HepG2 (cell line): ENCODE results near the gene PGA5. TPM values are rescaled to one million over a fixed set of nuclear protein-coding genes. Genes with fewer than 3 reads are reported as not detected.

Experiments
- ATAC-seq: fragments of 200-7000 bp; cut with Tn5 transposase; 3 replicates; pipeline ENCODE4 v1.9.1; 2020; ENCODE audit warnings: mild to moderate bottlenecking, moderate library complexity
- BruUV-seq: library from RNA; stranded (reverse); fragments of 400-500 nt; replicated peaks from 2 replicates; lab custom pipeline; 2021; lab: Mats Ljungman, UMichigan
- CTCF ChIA-PET: fragments of 300-600 bp; formaldehyde crosslinking; extraction: SDS; loops from one replicate; lab custom pipeline; 2021; ENCODE audit warnings: low total read pairs, inconsistent platforms, low intra/inter-chr PET ratio; lab: Yijun Ruan, JAX
- POLR2A ChIA-PET: fragments of 350-600 bp; sonication (Branson Sonifier 250); formaldehyde crosslinking; loops from one replicate; lab custom pipeline; 2020; ENCODE audit warnings: antibody characterized with exemption, inconsistent platforms; lab: Yijun Ruan, JAX
- DNase-seq: peaks from one replicate; pipeline ENCODE4 v3.0.0-alpha.2; 2015; ENCODE audit warnings: low spot score
- FAIRE-seq: peaks from 3 replicates; lab custom pipeline; 2011; peaks lifted over from hg19 to GRCh38; lab: Jason Lieb, UNC
- H2AFZ ChIP-seq: one replicate; pipeline ENCODE4 v1.6.1; 2011; ENCODE audit warnings: low read length, inconsistent platforms
- H3K27ac ChIP-seq: fragments of 300-600 bp; 3 replicates; pipeline ENCODE4 v1.8.0; 2011; ENCODE audit warnings: mixed run types, mild to moderate bottlenecking, mixed read lengths, low read length, inconsistent platforms; ENCODE audit not compliant: insufficient read depth; ENCODE audit errors: extremely low read length
- H3K27me3 ChIP-seq, 2 experiments: fragments of 200-600 bp in 1 of 2; 2 replicates in 1 of 2; 3 replicates in 1 of 2; pipeline versions ENCODE4 v1.6.0 to v1.8.0; 2011; ENCODE audit warnings: low read length in 2 of 2, mild to moderate bottlenecking in 2 of 2, moderate library complexity in 2 of 2, inconsistent platforms in 1 of 2; ENCODE audit not compliant: insufficient read depth in 2 of 2, control insufficient read depth in 1 of 2
- H3K36me3 ChIP-seq, 2 experiments: fragments of 200-600 bp in 1 of 2; replicated peaks in 1 of 2; 2 replicates in 1 of 2; 3 replicates in 1 of 2; pipeline versions ENCODE4 v1.5.1 to v1.8.0; 2011; ENCODE audit warnings: low read length in 2 of 2, inconsistent platforms in 1 of 2; ENCODE audit not compliant: insufficient read depth in 2 of 2, control insufficient read depth in 1 of 2
- H3K4me1 ChIP-seq: 2 replicates; pipeline ENCODE4 v1.5.1; 2012; ENCODE audit warnings: low read length, inconsistent platforms; ENCODE audit not compliant: insufficient read depth
- H3K4me2 ChIP-seq: 2 replicates; pipeline ENCODE4 v1.6.0; 2011; ENCODE audit warnings: low read depth, low read length, inconsistent platforms
- H3K4me3 ChIP-seq, 3 experiments: fragments of 200-600 bp in 1 of 3; sonication (generic), shearing (Covaris generic) in 1 of 3; replicated peaks in 1 of 3; 2 replicates each; pipeline ENCODE4 v1.5.1; 2011 to 2016; ENCODE audit warnings: low read length in 3 of 3, inconsistent platforms in 2 of 3, low read depth in 2 of 3, mild to moderate bottlenecking in 2 of 3, control low read depth in 1 of 3, mixed read lengths in 1 of 3; ENCODE audit not compliant: insufficient read depth in 1 of 3
- H3K79me2 ChIP-seq: one replicate; pipeline ENCODE4 v1.6.1; 2011; ENCODE audit warnings: low read length, inconsistent platforms; ENCODE audit not compliant: insufficient read depth
- H3K9ac ChIP-seq: 2 replicates; pipeline ENCODE4 v1.6.0; 2011; ENCODE audit warnings: mild to moderate bottlenecking, low read depth, low read length, inconsistent platforms; ENCODE audit not compliant: insufficient read depth
- H3K9me3 ChIP-seq: 2 replicates; pipeline ENCODE4 v1.5.1; 2012; ENCODE audit warnings: mild to moderate bottlenecking, low read length
- H4K20me1 ChIP-seq: 2 replicates; pipeline ENCODE4 v1.6.0; 2011; ENCODE audit warnings: inconsistent platforms, mild to moderate bottlenecking, low read length, moderate library complexity; ENCODE audit not compliant: insufficient read depth
- ARNTL ChIP-seq: sonication (generic); formaldehyde crosslinking; IDR thresholded peaks from 2 replicates; pipeline ENCODE4 v1.4.0; 2020; ENCODE audit warnings: mild to moderate bottlenecking, missing genetic modification reagents
- KDM5B ChIP-seq: sonication (generic); formaldehyde crosslinking; IDR thresholded peaks from 2 replicates; pipeline ENCODE4 v1.4.0; 2020; ENCODE audit warnings: missing genetic modification reagents, mild to moderate bottlenecking, borderline replicate concordance
- POLR2AphosphoS5 ChIP-seq: IDR thresholded peaks from 2 replicates; pipeline ENCODE4 v1.6.1; 2012; ENCODE audit warnings: low read depth, low read length
- ZNF34 ChIP-seq: sonication (generic); formaldehyde crosslinking; IDR thresholded peaks from 2 replicates; pipeline ENCODE4 v1.4.0; 2020; ENCODE audit warnings: mild to moderate bottlenecking, missing genetic modification reagents, borderline replicate concordance
- ZNF768 ChIP-seq: sonication (generic); formaldehyde crosslinking; IDR thresholded peaks from 2 replicates; pipeline ENCODE4 v1.4.0; 2020; ENCODE audit warnings: missing genetic modification reagents
- WGBS: methylation state at CpG from one replicate; pipeline ENCODE4 v1.1.6; 2017; ENCODE audit warnings: low lambda C conversion rate; 5-methylcytosine and 5-hydroxymethylcytosine counted together
- in situ Hi-C: cut with HindIII; loops from 2 replicates; pipeline ENCODE4 v1.10.0; 2017; ENCODE audit warnings: low pct_unique_long_range_greater_than_20kb; ENCODE audit not compliant: extremely low pct_ligation_motif_present
- intact Hi-C: fragments of 100-400 bp; cut with micrococcal nuclease; formaldehyde crosslinking; loops from one replicate; pipeline ENCODE4 v1.10.0; 2022; ENCODE audit not compliant: unreplicated experiment
- polyA plus RNA-seq, 8 experiments: library from polyadenylated mRNA; depleted of rRNA in 3 of 8; stranded (reverse) in 7 of 8; unstranded in 1 of 8; fragments of >200 nt; fragmentation: Illumina TruSeq in 4 of 8; extraction: Trizol in 4 of 8; gene quantifications; 2 replicates each; pipeline versions ENCODE4 v1.2.1 to v1.2.3, GENCODE V29; 2011 to 2016; ENCODE audit warnings: low read depth in 4 of 8, missing spikeins in 1 of 8, mixed read lengths in 1 of 8; ENCODE audit not compliant: insufficient read depth in 1 of 8
- total RNA-seq, 5 experiments: library from RNA; depleted of rRNA; stranded (reverse); fragments of >200 nt; fragmentation: Illumina TruSeq; extraction: Trizol; gene quantifications; 2 replicates each; pipeline ENCODE4 v1.2.3, GENCODE V29; 2016; ENCODE audit warnings: low read depth in 1 of 5
- TF ChIP-seq, protein P1 (sequence below): sonication (generic); formaldehyde crosslinking; IDR thresholded peaks from 2 replicates; pipeline ENCODE4 v1.8.0; 2022; ENCODE audit warnings: missing genetic modification reagents, low read depth, mild to moderate bottlenecking, borderline replicate concordance
- TF ChIP-seq, protein P2 (sequence below): sonication (generic); formaldehyde crosslinking; IDR thresholded peaks from 2 replicates; pipeline ENCODE4 v1.4.0; 2020; ENCODE audit warnings: missing genetic modification reagents, borderline replicate concordance
- TF ChIP-seq, protein P3 (sequence below): sonication (generic); formaldehyde crosslinking; IDR thresholded peaks from 2 replicates; pipeline ENCODE4 v1.4.0; 2020; ENCODE audit warnings: missing genetic modification reagents

The PGA5 gene
- total and polyA plus RNA-seq, 2 of the 13 experiments (the other 11 are each of a cell fraction or from before 2014, with no cell fraction given), result not detected

DNA sequence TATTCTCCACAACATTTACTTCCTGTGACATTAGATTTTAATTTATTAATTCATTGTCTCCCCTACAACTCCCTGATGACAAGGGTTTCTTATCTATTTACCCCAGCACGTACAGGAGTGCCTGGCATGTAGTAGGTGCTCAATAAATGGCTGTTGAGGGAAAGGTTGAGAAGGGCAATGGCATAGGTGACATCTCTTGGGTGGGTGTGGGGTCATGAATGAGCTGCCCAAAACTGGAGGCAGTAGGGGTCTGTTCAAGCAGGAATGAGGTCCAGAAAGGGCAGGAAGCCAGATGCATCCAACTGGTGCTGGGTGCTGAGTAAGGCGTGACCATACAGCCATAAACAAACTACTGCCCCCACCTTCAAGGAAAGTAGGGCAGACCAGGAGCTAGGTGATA lies 51.4 kb downstream of the PGA5 start:
- H3K4me3 ChIP-seq, result peak overlapping the region in 1 of 3 experiments; percentile 88; a peak in 2 of 6 replicates
- H3K9ac ChIP-seq, result peak overlapping the region; percentile 35; the same call in 1 of the 2 replicates
- DNase-seq (no peak), ATAC-seq (no peak), FAIRE-seq (no peak)
- peaks cover 20% of the 10 kb centered on the region for H4K20me1 ChIP-seq
- BruUV-seq, result no TSS peak
- H3K4me2 ChIP-seq, result peak overlapping the region; percentile 70
- peak overlapping the region; percentile 1 for H3K27ac ChIP-seq
- POLR2A ChIA-PET, result interaction anchor here (1.7 kb wide), 1 partner anchor 39 kb away, joined by 4 read pairs; no protein-coding TSS in a partner anchor
- intact Hi-C loops, result loop anchor here (5.0 kb wide), 1 partner anchor 95 kb away; no protein-coding TSS in a partner anchor
- WGBS, result 82% methylated on average over 2 of the region's 2 CpGs
- H2AFZ ChIP-seq, result no peak overlapping the region
- peaks cover 49% of the 10 kb centered on the region for H3K79me2 ChIP-seq
- TF ChIP-seq ZNF34 (CRISPR knock-in tag) (no peak), ZNF768 (CRISPR knock-in tag) (no peak), KDM5B (CRISPR knock-in tag) (no peak), POLR2AphosphoS5 (no peak), ARNTL (CRISPR knock-in tag) (no peak)
- TF ChIP-seq, protein P1, sequence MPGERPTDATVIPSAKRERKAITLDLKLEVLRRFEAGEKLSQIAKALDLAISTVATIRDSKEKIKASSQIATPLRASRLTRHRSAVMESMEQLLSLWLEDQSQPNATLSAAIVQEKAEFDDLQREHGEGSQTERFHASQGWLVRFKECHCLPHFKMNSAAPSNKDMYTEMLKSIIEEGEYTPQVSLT (CRISPR knock-in tag), result no peak
- TF ChIP-seq, protein P2, sequence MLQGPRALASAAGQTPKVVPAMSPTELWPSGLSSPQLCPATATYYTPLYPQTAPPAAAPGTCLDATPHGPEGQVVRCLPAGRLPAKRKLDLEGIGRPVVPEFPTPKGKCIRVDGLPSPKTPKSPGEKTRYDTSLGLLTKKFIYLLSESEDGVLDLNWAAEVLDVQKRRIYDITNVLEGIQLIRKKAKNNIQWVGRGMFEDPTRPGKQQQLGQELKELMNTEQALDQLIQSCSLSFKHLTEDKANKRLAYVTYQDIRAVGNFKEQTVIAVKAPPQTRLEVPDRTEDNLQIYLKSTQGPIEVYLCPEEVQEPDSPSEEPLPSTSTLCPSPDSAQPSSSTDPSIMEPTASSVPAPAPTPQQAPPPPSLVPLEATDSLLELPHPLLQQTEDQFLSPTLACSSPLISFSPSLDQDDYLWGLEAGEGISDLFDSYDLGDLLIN, result 0 out of 2 replicates have a peak, but pooled peaks have one; percentile 8
- TF ChIP-seq, protein P3, sequence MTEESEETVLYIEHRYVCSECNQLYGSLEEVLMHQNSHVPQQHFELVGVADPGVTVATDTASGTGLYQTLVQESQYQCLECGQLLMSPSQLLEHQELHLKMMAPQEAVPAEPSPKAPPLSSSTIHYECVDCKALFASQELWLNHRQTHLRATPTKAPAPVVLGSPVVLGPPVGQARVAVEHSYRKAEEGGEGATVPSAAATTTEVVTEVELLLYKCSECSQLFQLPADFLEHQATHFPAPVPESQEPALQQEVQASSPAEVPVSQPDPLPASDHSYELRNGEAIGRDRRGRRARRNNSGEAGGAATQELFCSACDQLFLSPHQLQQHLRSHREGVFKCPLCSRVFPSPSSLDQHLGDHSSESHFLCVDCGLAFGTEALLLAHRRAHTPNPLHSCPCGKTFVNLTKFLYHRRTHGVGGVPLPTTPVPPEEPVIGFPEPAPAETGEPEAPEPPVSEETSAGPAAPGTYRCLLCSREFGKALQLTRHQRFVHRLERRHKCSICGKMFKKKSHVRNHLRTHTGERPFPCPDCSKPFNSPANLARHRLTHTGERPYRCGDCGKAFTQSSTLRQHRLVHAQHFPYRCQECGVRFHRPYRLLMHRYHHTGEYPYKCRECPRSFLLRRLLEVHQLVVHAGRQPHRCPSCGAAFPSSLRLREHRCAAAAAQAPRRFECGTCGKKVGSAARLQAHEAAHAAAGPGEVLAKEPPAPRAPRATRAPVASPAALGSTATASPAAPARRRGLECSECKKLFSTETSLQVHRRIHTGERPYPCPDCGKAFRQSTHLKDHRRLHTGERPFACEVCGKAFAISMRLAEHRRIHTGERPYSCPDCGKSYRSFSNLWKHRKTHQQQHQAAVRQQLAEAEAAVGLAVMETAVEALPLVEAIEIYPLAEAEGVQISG (CRISPR knock-in tag), result no peak
- TF ChIP-seq, all 625 proteins: peak for 1
- Histone ChIP-seq H3K9me3 (no peaks in the 10 kb centered on the region), H3K27me3 (no peaks in the 10 kb centered on the region; a peak in 1 of 5 replicates), H3K4me1 (peaks cover 48% of the 10 kb centered on the region), H3K36me3 (peaks cover 22 to 47% of the 10 kb centered on the region in 2 experiments)
- in situ Hi-C loops, result no loop called here
- CTCF ChIA-PET, result no interaction called here
